ENCODE data around the gene TTYH1. TPM values are rescaled to one million over a fixed set of nuclear protein-coding genes. Genes with fewer than 3 reads are reported as not detected.

Gene TTYH1
- total RNA-seq, 1 donor from 2014 or later = 10.4 TPM

GRCh38 chr19:54431255-54431838 lies 16.1 kb downstream of the TTYH1 start:
- peaks cover 8% of the 10 kb centered on the region for H3K27me3 Mint-ChIP-seq (ENCODE audit: unreplicated experiment)

GRCh38 chr19:54432144-54432738 lies 17.0 kb downstream of the TTYH1 start:
- Mint-ChIP-seq H3K36me3 (ENCODE audit: low read depth, unreplicated experiment) (no peaks in the 10 kb centered on the region), H3K4me1 (ENCODE audit: unreplicated experiment) (peaks cover 7% of the 10 kb centered on the region), H3K27ac (ENCODE audit: unreplicated experiment) (no peak overlapping the region), H3K27me3 (ENCODE audit: unreplicated experiment) (peaks cover 8% of the 10 kb centered on the region), H3K4me3 (ENCODE audit: unreplicated experiment) (no peak overlapping the region), H3K9me3 (ENCODE audit: unreplicated experiment) (no peaks in the 10 kb centered on the region)
- DNase-seq (ENCODE audit: low spot score) = no peak
- no peak for TF ChIP-seq CTCF (IDR thresholded peaks at IDR 0.05; ENCODE audit: unreplicated experiment)

More at GRCh38 chr19:54431255-54431838, 16.1 kb downstream of the TTYH1 start:
- no peak for TF ChIP-seq CTCF (IDR thresholded peaks at IDR 0.05; ENCODE audit: unreplicated experiment)
- H3K36me3 Mint-ChIP-seq (ENCODE audit: low read depth, unreplicated experiment) = no peaks in the 10 kb centered on the region
- no peaks in the 10 kb centered on the region for H3K9me3 Mint-ChIP-seq (ENCODE audit: unreplicated experiment)
- H3K4me3 Mint-ChIP-seq (ENCODE audit: unreplicated experiment) = no peak overlapping the region
- DNase-seq (ENCODE audit: low spot score) = no peak
- H3K4me1 Mint-ChIP-seq (ENCODE audit: unreplicated experiment) = peaks cover 7% of the 10 kb centered on the region
- no peak overlapping the region for H3K27ac Mint-ChIP-seq (ENCODE audit: unreplicated experiment)

DNA sequence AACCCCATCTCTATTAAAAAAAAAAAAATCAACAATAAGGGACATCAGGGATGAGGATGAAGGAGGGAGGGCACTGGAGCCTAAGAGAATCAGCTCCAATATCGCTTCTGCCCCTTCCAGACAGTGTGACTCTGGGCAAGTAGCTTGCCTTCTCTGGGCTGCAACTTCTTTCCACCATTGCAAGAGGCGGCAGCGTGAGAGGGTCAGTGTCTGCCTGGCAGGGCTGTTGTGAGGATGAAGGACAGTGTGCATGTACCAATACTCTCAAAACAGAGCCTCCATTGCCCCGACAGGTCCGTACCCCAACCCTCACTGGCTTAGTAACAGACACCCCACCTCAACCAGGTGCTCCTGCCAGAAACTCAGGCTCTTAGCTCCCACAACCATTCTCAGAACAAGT lies 18.4 kb downstream of the TTYH1 start:
- DNase-seq (ENCODE audit: low spot score) = no peak
- Mint-ChIP-seq H3K9me3 (ENCODE audit: unreplicated experiment) (no peaks in the 10 kb centered on the region), H3K4me1 (ENCODE audit: unreplicated experiment) (peaks cover 7% of the 10 kb centered on the region), H3K4me3 (ENCODE audit: unreplicated experiment) (no peak overlapping the region), H3K27me3 (ENCODE audit: unreplicated experiment) (peaks cover 5% of the 10 kb centered on the region), H3K36me3 (ENCODE audit: low read depth, unreplicated experiment) (no peaks in the 10 kb centered on the region), H3K27ac (ENCODE audit: unreplicated experiment) (no peak overlapping the region)
- no peak for TF ChIP-seq CTCF (IDR thresholded peaks at IDR 0.05; ENCODE audit: unreplicated experiment)

DNA sequence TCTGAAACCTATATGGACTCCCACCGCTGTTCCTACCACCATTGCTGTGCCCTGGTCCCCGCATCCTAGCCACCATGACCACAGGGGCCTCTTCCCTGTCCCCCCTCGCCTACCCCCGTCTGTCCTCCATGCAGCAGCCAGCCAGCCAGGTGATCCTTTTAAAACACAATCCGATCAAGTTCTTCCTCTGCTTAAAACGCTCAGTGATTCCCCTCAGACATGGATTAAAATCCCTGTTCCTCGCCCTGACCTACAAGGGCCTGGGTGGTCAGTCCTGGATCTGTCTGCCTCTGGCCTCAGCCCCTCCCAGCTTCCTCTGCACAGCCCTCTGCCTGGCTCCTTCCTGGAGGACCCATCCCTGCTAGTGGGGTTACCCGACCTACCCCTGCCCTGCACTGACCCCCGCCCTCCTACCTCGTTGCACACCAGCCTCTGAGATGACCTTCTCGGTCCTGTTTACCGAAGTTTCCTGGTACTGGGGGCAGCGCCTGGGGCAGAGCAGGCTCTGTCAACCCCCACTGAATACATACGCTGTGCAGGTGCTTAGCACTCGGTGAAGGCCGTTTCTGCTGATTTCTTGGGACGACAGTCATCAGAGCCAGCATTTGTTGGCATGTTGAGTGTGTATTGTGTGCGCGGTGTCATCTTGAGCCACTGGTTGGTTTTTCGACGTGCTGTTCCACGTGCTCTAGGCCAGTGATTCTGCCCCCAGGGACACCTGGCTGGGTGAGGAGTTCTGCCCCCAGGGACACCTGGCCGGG lies 19.0 kb downstream of the TTYH1 start:
- peaks cover 7% of the 10 kb centered on the region for H3K4me1 Mint-ChIP-seq (ENCODE audit: unreplicated experiment)
- no peak overlapping the region for H3K27ac Mint-ChIP-seq (ENCODE audit: unreplicated experiment)
- no peak for TF ChIP-seq CTCF (IDR thresholded peaks at IDR 0.05; ENCODE audit: unreplicated experiment)
- peaks cover 4% of the 10 kb centered on the region for H3K27me3 Mint-ChIP-seq (ENCODE audit: unreplicated experiment)
- DNase-seq (ENCODE audit: low spot score) = no peak
- no peaks in the 10 kb centered on the region for H3K36me3 Mint-ChIP-seq (ENCODE audit: low read depth, unreplicated experiment)
- no peaks in the 10 kb centered on the region for H3K9me3 Mint-ChIP-seq (ENCODE audit: unreplicated experiment)
- peak overlapping the region; percentile 42 for H3K4me3 Mint-ChIP-seq (ENCODE audit: unreplicated experiment)

DNA sequence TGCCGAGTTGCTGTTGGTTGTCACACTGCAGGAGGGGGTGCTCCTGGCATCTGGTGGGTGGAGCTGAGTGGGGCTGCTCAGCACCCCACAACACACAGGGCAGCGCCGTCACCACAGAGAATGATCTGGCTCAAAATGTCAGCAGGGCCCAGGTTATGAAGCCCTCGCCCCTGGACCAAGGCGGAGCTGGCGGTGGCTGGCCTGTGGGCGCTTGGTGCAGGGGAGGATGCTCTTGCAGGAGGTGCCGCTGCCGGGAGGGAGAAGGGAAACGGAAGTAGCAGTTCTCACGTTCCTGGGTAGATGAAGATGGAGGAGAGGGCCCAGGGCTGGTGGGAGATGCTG lies 19.6 kb downstream of the TTYH1 start:
- Mint-ChIP-seq H3K27ac (ENCODE audit: unreplicated experiment) (no peak overlapping the region), H3K27me3 (ENCODE audit: unreplicated experiment) (peaks cover 3% of the 10 kb centered on the region), H3K9me3 (ENCODE audit: unreplicated experiment) (no peaks in the 10 kb centered on the region), H3K4me3 (ENCODE audit: unreplicated experiment) (peak overlapping the region; percentile 56), H3K4me1 (ENCODE audit: unreplicated experiment) (peaks cover 7% of the 10 kb centered on the region), H3K36me3 (ENCODE audit: low read depth, unreplicated experiment) (no peaks in the 10 kb centered on the region)
- no peak for DNase-seq (ENCODE audit: low spot score)
- TF ChIP-seq CTCF (IDR thresholded peaks at IDR 0.05; ENCODE audit: unreplicated experiment) = no peak

Data from endothelial cell (in vitro differentiated cells).